Measurements from ENCODE around the gene ERCC5. TPM values are rescaled to one million over a fixed set of nuclear protein-coding genes. Genes with fewer than 3 reads are reported as not detected.

Gene ERCC5
- total and polyA plus RNA-seq, 4 donors = 17.7 to 44.8 (median 24.7) TPM

DNA sequence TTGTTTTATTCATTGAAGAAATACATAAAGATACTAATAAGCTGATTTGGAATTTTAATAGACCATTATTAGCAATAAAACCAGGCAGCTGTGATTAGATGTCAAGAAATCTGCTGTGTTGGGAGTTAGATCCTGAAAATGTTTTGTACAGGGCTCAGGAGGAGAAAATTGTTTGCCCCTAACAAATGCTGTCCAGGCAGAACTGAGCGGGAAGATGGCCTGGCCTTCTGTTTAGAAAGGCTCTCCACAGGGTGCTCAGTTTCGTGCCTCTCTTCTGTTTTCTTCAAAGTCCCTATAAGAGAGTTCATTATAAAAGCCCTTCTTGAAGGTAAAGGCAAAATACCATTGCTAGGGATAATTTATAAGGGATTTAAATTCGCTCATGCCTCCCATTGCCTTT is 64.1 kb downstream of the ERCC5 start:
- TF ChIP-seq EGR1 (IDR thresholded peaks at IDR 0.05; ENCODE audit: low read depth in 2 of 2) = no peak
- no peak for TF ChIP-seq ATF3 (IDR thresholded peaks at IDR 0.05)
- no peak for TF ChIP-seq RAD21 (IDR thresholded peaks at IDR 0.05)
- no peak for TF ChIP-seq YY1 (IDR thresholded peaks at IDR 0.05)
- no peak for TF ChIP-seq RXRA (IDR thresholded peaks at IDR 0.05)
- TF ChIP-seq, protein P1, sequence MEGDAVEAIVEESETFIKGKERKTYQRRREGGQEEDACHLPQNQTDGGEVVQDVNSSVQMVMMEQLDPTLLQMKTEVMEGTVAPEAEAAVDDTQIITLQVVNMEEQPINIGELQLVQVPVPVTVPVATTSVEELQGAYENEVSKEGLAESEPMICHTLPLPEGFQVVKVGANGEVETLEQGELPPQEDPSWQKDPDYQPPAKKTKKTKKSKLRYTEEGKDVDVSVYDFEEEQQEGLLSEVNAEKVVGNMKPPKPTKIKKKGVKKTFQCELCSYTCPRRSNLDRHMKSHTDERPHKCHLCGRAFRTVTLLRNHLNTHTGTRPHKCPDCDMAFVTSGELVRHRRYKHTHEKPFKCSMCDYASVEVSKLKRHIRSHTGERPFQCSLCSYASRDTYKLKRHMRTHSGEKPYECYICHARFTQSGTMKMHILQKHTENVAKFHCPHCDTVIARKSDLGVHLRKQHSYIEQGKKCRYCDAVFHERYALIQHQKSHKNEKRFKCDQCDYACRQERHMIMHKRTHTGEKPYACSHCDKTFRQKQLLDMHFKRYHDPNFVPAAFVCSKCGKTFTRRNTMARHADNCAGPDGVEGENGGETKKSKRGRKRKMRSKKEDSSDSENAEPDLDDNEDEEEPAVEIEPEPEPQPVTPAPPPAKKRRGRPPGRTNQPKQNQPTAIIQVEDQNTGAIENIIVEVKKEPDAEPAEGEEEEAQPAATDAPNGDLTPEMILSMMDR (IDR thresholded peaks at IDR 0.05; ENCODE audit: low read depth, low read length, missing input control) = no peak
- no peak for TF ChIP-seq TAF1 (conservative IDR thresholded peaks at IDR 0.05)
- TF ChIP-seq SP1 (IDR thresholded peaks at IDR 0.05) = no peak
- no peak for TF ChIP-seq HNF4G (IDR thresholded peaks at IDR 0.05)
- no peak for TF ChIP-seq FOXA2 (IDR thresholded peaks at IDR 0.05)
- TF ChIP-seq, protein P2, sequence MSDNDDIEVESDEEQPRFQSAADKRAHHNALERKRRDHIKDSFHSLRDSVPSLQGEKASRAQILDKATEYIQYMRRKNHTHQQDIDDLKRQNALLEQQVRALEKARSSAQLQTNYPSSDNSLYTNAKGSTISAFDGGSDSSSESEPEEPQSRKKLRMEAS (IDR thresholded peaks at IDR 0.05) = no peak
- no peak for TF ChIP-seq JUND (IDR thresholded peaks at IDR 0.05)
- H3K4me3 ChIP-seq (ENCODE audit: low read depth in 1 of 3, low read length in 3 of 3) = no peak overlapping the region

GRCh38 chr13:102911336-102911735 is 65.5 kb downstream of the ERCC5 start:
- Histone ChIP-seq H3K27ac (ENCODE audit: low read depth in 1 of 2, low read length in 2 of 2) (no peak overlapping the region), H3K27me3 (ENCODE audit: control insufficient read depth in 4 of 4, insufficient read depth in 4 of 4, low read length in 3 of 4) (no peaks in the 10 kb centered on the region), H3K9ac (ENCODE audit: low read depth in 1 of 2, low read length in 2 of 2) (no peak overlapping the region), H3K9me3 (ENCODE audit: control insufficient read depth in 4 of 4, low read length in 3 of 4) (no peaks in the 10 kb centered on the region), H3K4me1 (ENCODE audit: control insufficient read depth in 4 of 4, insufficient read depth in 4 of 4, low read length in 3 of 4) (peaks cover 2 to 15% (median 10%) of the 10 kb centered on the region in 4 donors), H3K36me3 (ENCODE audit: control insufficient read depth in 4 of 4, insufficient read depth in 3 of 4, low read depth in 1 of 4, low read length in 3 of 4) (no peaks in the 10 kb centered on the region), H3K4me3 (ENCODE audit: low read depth in 1 of 3, low read length in 3 of 3) (no peak overlapping the region)
- 92% methylated on average over 6 of the region's 6 CpGs for WGBS
- no peak for DNase-seq (ENCODE audit: low spot score)
- TF ChIP-seq REST (IDR thresholded peaks at IDR 0.05) (no peak), ATF3 (IDR thresholded peaks at IDR 0.05) (no peak), ZBTB33 (IDR thresholded peaks at IDR 0.05) (no peak), JUND (IDR thresholded peaks at IDR 0.05) (no peak), FOXA1 (IDR thresholded peaks at IDR 0.05) (no peak), FOXA2 (IDR thresholded peaks at IDR 0.05) (no peak), EGR1 (IDR thresholded peaks at IDR 0.05; ENCODE audit: low read depth in 2 of 2) (no peak), RAD21 (IDR thresholded peaks at IDR 0.05) (no peak), YY1 (IDR thresholded peaks at IDR 0.05) (no peak), HNF4A (conservative IDR thresholded peaks at IDR 0.05) (no peak), RXRA (IDR thresholded peaks at IDR 0.05) (no peak), GABPA (IDR thresholded peaks at IDR 0.05 in 1 of 2, conservative IDR thresholded peaks at IDR 0.05 in 1 of 2) (no peak), HNF4G (IDR thresholded peaks at IDR 0.05) (no peak), TAF1 (conservative IDR thresholded peaks at IDR 0.05) (no peak), SP1 (IDR thresholded peaks at IDR 0.05) (no peak), NR2F2 (IDR thresholded peaks at IDR 0.05) (no peak)
- TF ChIP-seq, protein P2 (IDR thresholded peaks at IDR 0.05) = no peak
- TF ChIP-seq, protein P1 (IDR thresholded peaks at IDR 0.05; ENCODE audit: low read depth, low read length, missing input control) = no peak

More for the DNA sequence above, 64.1 kb downstream of the ERCC5 start:
- Histone ChIP-seq H3K9ac (ENCODE audit: low read depth in 1 of 2, low read length in 2 of 2) (no peak overlapping the region), H3K36me3 (ENCODE audit: control insufficient read depth in 4 of 4, insufficient read depth in 3 of 4, low read depth in 1 of 4, low read length in 3 of 4) (no peaks in the 10 kb centered on the region), H3K27ac (ENCODE audit: low read depth in 1 of 2, low read length in 2 of 2) (no peak overlapping the region), H3K9me3 (ENCODE audit: control insufficient read depth in 4 of 4, low read length in 3 of 4) (no peaks in the 10 kb centered on the region), H3K4me1 (ENCODE audit: control insufficient read depth in 4 of 4, insufficient read depth in 4 of 4, low read length in 3 of 4) (peaks cover 2 to 15% (median 10%) of the 10 kb centered on the region in 4 donors), H3K27me3 (ENCODE audit: control insufficient read depth in 4 of 4, insufficient read depth in 4 of 4, low read length in 3 of 4) (no peaks in the 10 kb centered on the region)
- DNase-seq (ENCODE audit: low spot score) = no peak
- WGBS = 91% methylated on average over 3 of the region's 3 CpGs
